ENCODE data around the gene IFT81. TPM values are rescaled to one million over a fixed set of nuclear protein-coding genes. Genes with fewer than 3 reads are reported as not detected.

Gene IFT81
- total RNA-seq, 1 donor from 2014 or later = 2.5 TPM

- ATAC-seq = no peak
These were observed 35.6 kb downstream of the IFT81 start for GRCh38 chr12:110159671-110160245.

DNA sequence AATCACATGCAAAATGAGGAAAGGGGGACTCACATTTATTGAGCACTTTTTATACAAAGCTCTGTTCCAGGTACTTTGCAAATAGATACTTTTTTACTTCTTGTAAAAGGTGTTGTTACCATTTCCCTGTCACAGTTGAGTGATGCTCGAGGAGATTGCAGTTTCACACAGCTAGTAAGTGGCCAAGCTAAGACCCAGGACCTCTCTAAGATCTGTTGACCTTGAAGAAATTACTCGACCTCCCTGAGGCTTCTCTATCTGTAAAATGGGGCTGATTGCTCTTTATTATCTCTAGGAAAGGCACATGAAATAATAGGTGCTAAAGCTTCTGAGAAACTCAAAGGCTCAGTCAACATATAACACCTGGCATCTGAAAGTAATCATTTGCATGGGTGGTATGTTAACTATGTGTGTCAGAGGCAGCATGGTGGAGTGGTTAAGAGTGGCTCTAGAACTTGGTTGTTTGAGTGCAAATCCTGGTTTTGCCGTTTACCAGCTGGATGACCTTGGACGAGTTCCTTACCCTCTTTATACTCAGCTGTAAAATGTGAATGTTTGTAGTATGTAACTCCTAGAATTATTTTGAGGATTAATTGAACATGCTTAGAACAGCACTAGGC, 41.5 kb downstream of the IFT81 start:
- ATAC-seq = no peak

- no peak for ATAC-seq
These were observed 44.7 kb downstream of the IFT81 start for GRCh38 chr12:110168732-110169455.

GRCh38 chr12:110170535-110171185, 46.5 kb downstream of the IFT81 start:
- ATAC-seq = no peak

GRCh38 chr12:110171186-110171538, 47.0 kb downstream of the IFT81 start:
- no peak for ATAC-seq

- ATAC-seq = no peak
These were observed 47.5 kb downstream of the IFT81 start for GRCh38 chr12:110171636-110172035.

DNA sequence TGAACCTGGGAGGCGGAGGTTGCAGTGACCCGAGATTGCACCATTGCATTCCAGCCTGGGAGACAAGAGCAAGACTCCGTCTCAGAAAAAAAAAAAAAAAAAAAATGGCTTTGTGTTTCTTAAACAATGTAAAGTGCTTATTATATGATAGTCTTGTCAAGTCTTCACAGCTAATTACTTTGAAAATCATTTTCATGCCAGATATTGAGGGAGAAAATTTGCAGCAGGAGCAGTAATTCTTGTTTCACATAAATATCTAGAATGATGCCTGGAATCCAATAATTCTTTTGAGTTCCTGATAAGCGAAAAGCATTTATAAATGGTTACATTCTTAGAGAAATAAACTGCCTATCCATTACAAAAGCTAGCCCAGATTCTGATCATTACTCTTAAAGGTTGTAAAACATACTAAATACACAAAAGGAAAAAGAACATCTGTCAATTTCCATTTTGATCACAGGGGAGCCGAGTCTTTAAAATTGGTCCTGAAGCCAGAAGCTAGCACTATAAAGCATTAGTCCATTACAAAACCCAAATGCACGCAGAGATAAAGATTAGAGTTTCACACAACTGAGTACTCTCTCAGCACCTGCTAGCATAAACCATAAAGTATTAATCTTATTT, 50.3 kb downstream of the IFT81 start:
- ATAC-seq = no peak

DNA sequence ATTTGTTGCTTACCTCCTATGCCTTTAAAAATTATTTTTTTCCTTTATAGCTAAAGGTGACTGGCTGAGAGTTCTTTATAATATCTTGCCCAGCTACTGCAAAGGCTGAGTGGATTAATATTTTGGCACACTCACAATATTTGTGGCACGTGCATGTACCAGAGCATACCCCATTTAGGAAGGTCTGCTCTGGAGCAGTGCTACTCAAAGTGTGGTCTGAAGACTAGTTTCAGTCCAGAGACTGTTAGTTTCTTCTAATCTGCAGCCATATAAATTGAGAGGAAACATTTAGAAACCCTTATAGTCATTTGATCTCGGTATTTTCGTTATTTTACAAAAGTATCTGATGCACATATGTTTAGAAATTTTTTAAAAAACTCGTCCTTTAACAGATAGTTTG, 51.0 kb downstream of the IFT81 start:
- ATAC-seq = no peak

- ATAC-seq = no peak
These were observed 52.6 kb downstream of the IFT81 start for GRCh38 chr12:110176745-110177144.

DNA sequence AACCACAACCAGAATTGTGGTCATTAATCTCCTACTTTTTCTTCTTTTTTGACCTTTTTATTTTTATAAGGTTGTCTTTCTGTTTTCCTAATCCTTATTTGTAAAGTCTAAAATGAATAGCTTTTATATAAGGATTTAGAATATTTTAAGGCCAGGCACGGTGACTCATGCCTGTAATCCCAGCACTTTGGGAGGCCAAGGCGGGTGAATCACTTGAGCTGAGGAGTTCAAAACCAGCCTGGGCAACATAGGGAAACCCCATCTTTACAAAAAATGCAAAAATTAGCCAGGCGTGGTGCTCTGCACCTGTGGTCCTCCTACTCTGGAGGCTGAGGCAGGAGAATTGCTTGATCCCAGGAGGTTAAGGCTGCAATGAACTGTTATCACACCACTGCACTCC, 55.1 kb downstream of the IFT81 start:
- ATAC-seq = no peak

GRCh38 chr12:110180591-110181005, 56.4 kb downstream of the IFT81 start:
- no peak for ATAC-seq

- no peak for ATAC-seq
These were observed 58.1 kb downstream of the IFT81 start for GRCh38 chr12:110182281-110182680.

GRCh38 chr12:110183386-110183785, 59.2 kb downstream of the IFT81 start:
- no peak for ATAC-seq

GRCh38 chr12:110185626-110186025, 61.5 kb downstream of the IFT81 start:
- no peak for ATAC-seq

GRCh38 chr12:110186059-110186458, 61.9 kb downstream of the IFT81 start:
- ATAC-seq = no peak

GRCh38 chr12:110193196-110193595, 69.0 kb downstream of the IFT81 start:
- no peak for ATAC-seq

DNA sequence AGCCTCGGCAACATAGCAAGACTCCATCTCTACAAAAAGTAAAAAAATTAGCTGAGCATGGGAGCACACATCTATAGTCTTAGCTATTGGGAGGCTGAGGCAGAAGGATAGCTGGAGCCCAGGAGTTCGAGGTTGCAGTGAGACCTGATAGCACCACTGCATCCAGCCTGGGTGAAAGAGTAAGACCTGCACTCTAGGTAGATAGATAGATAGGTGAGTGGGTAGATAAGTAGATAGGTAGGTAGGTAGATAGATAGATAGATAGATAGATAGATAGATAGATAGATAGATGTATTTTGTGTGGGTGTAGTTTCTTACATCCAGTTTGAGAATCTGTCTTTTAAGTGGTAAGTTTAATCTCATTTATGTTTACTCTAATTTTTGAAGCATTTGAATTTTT, 72.8 kb downstream of the IFT81 start:
- no peak for ATAC-seq

- no peak for ATAC-seq
These were observed 74.2 kb downstream of the IFT81 start for GRCh38 chr12:110198386-110198785.

DNA sequence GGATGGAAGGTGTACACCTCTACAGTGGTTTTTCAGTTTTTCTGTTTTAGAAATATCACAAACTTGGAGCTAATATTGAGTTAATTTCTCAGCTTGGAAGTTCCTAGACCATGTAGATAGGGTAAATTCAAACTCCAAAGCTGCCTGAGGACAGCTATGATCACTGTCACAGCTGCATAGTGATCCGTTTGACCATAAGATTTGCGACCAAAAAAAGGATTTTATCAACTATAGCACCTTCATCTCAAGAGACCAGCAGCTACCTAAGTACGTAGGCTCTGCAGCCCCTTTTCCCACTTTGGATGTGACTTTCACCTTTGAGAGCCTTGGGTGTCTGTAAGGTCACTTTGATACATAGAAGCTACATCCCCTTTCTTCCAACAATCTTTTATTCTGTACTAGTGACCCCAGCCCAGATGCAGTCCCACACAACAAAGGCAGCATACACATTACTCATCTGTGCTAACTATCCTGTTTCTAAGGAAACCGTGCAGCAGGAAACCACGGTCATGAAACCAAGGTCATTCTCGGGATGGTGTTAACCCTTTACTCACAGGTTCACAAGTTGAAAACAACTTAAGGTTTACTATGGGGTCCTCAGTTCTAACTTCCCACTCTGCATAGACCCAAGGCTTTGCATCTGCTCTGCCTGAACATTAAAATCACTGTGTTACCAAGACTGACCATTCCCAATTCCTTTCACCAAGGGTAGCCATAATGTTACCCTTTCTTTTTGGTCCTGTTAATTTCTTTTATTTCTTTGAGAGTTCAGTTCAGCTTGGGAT, 75.4 kb downstream of the IFT81 start:
- ATAC-seq = no peak

DNA sequence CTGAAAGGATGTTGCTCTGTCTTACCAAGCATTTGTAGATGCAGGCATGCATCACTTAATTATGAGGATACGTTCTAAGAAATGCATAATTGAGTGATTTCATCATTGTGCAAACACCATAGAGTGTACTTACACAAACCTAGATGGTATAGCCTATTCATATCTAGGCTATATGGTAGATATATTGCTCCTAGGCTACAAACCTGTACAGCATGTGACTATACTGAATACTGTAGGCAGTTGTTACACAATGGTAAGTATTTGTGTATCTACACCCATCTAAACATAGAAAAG, 75.9 kb downstream of the IFT81 start:
- no peak for ATAC-seq

DNA sequence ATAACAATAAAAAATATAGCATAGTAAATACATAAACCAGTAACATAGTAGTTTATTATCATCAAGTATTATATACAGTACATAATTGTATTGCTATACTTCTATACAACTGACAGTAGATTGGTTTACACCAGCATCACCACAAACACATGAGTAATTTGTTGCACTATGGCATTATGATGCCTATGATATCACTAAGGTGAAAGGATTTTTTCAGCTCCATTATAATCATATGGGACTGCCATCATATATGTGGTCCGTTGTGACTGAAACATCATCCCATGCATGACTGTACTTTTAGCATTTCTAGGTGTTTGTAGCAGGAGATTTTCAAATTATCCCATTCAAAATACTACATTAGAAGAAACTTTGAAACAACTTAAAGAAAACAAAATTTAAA, 77.8 kb downstream of the IFT81 start:
- ATAC-seq = no peak

- no peak for ATAC-seq
These were observed 79.4 kb downstream of the IFT81 start for GRCh38 chr12:110203546-110203945.

DNA sequence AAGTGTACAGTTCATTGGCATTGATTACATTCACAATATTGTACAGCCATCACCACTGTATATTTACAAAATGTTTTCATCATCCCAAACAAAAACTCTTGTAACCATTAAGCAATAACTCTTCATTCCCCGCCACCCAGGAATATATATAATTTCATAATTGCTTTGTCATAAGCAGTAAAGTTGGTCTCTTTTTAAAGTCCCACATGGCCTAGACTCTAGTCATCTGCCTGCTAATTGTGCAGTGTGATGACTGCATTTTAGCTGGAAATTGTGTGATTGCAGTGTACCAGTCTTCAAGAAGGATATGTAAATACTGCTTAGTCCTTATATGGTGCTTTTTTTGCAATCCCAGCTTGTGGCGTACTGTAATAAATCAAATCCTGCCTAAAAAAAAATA, 81.8 kb downstream of the IFT81 start:
- no peak for ATAC-seq

Data from esophagus mucosa (tissue), 1 donor.